Measurements from ENCODE around the gene HYAL3. TPM values are rescaled to one million over a fixed set of nuclear protein-coding genes. Genes with fewer than 3 reads are reported as not detected.
A peak's percentile ranks its signal among the peaks of the same experiment; 100 is the strongest.

The HYAL3 gene
- total and polyA plus RNA-seq, 2 of the 13 experiments (the other 11 are each of a cell fraction or from before 2014, with no cell fraction given): 5.5 to 10.4 TPM

DNA sequence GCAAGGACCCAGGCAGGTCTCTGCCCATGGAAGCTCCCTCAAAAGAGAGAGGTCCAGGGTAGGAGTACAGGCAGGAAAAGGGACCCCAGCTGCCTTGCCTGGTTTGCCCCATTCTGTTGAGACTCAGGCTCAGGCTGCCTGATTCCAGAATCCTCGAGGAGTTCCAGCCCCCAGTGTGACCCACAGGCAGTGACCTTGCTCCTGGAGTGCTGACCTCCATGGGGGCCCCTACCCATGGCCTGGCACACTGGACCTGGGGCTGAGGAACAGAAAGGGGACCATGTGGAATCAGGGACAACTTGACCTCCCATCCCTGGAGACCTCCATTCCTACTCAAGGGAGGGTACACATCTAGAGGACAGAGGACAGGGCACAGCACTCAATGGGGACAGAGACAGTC, 33.6 kb downstream of the HYAL3 start:
- Histone ChIP-seq H3K4me3 (replicated peaks in 1 of 3; ENCODE audit: insufficient read depth in 1 of 3, low read depth in 2 of 3, low read length in 3 of 3) (peak overlapping the region in 1 of 3 experiments; percentile 61; a peak in 2 of 6 replicates), H3K9me3 (ENCODE audit: low read length) (no peaks in the 10 kb centered on the region), H3K4me1 (ENCODE audit: insufficient read depth, low read length) (peaks cover 88% of the 10 kb centered on the region), H3K4me2 (ENCODE audit: low read depth, low read length) (peak overlapping the region; percentile 98), H2AFZ (ENCODE audit: low read length) (no peak overlapping the region), H3K27ac (ENCODE audit: extremely low read length, insufficient read depth, low read length) (peak overlapping the region; percentile 96), H3K9ac (ENCODE audit: insufficient read depth, low read depth, low read length) (peak overlapping the region; percentile 94), H4K20me1 (ENCODE audit: insufficient read depth, low read length) (no peaks in the 10 kb centered on the region), H3K36me3 (replicated peaks in 1 of 2; ENCODE audit: control insufficient read depth in 1 of 2, insufficient read depth in 2 of 2, low read length in 2 of 2) (no peaks in the 10 kb centered on the region; a peak in 1 of 5 replicates), H3K27me3 (ENCODE audit: control insufficient read depth in 1 of 2, insufficient read depth in 2 of 2, low read length in 2 of 2) (no peaks in the 10 kb centered on the region; a peak in 1 of 5 replicates), H3K79me2 (ENCODE audit: insufficient read depth, low read length) (peaks cover 26% of the 10 kb centered on the region)
- intact Hi-C loops (cut with micrococcal nuclease; ENCODE audit: unreplicated experiment): no loop called here
- ChIA-PET POLR2A (interaction anchor here (1.2 to 6.8 kb wide), 9 partner anchors 14 to 70 kb away, joined by 6 to 51 read pairs (median 19); partner anchors contain the start of genes GNAI2, HYAL3, IFRD2 and LSMEM2), CTCF (ENCODE audit: low intra/inter-chr PET ratio, low total read pairs) (no interaction called here)
- ATAC-seq (no peak), DNase-seq (ENCODE audit: low spot score) (no peak), FAIRE-seq (no peak)
- in situ Hi-C loops (cut with HindIII; ENCODE audit: extremely low pct_ligation_motif_present, low pct_unique_long_range_greater_than_20kb): no loop called here
- 0% methylated on average over 1 of the region's 1 CpG for WGBS (ENCODE audit: low lambda C conversion rate)
- no TSS peak for BruUV-seq (replicated peaks)
- no peak for TF ChIP-seq ZNF235 (CRISPR knock-in tag; IDR thresholded peaks at IDR 0.05; ENCODE audit: borderline replicate concordance)
- TF ChIP-seq ZNF547 (CRISPR knock-in tag; IDR thresholded peaks at IDR 0.05): 0 out of 2 replicates have a peak, but pooled peaks have one; percentile 29
- TF ChIP-seq, protein P1, sequence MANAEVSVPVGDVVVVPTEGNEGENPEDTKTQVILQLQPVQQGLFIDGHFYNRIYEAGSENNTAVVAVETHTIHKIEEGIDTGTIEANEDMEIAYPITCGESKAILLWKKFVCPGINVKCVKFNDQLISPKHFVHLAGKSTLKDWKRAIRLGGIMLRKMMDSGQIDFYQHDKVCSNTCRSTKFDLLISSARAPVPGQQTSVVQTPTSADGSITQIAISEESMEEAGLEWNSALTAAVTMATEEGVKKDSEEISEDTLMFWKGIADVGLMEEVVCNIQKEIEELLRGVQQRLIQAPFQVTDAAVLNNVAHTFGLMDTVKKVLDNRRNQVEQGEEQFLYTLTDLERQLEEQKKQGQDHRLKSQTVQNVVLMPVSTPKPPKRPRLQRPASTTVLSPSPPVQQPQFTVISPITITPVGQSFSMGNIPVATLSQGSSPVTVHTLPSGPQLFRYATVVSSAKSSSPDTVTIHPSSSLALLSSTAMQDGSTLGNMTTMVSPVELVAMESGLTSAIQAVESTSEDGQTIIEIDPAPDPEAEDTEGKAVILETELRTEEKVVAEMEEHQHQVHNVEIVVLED (CRISPR knock-in tag; IDR thresholded peaks at IDR 0.05; ENCODE audit: borderline replicate concordance): 0 out of 2 replicates have a peak, but pooled peaks have one; percentile 34
- TF ChIP-seq, protein P2, sequence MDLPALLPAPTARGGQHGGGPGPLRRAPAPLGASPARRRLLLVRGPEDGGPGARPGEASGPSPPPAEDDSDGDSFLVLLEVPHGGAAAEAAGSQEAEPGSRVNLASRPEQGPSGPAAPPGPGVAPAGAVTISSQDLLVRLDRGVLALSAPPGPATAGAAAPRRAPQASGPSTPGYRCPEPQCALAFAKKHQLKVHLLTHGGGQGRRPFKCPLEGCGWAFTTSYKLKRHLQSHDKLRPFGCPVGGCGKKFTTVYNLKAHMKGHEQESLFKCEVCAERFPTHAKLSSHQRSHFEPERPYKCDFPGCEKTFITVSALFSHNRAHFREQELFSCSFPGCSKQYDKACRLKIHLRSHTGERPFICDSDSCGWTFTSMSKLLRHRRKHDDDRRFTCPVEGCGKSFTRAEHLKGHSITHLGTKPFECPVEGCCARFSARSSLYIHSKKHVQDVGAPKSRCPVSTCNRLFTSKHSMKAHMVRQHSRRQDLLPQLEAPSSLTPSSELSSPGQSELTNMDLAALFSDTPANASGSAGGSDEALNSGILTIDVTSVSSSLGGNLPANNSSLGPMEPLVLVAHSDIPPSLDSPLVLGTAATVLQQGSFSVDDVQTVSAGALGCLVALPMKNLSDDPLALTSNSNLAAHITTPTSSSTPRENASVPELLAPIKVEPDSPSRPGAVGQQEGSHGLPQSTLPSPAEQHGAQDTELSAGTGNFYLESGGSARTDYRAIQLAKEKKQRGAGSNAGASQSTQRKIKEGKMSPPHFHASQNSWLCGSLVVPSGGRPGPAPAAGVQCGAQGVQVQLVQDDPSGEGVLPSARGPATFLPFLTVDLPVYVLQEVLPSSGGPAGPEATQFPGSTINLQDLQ (CRISPR knock-in tag; IDR thresholded peaks at IDR 0.05): no peak
- no peak for TF ChIP-seq NAIF1 (CRISPR knock-in tag; IDR thresholded peaks at IDR 0.05; ENCODE audit: borderline replicate concordance)
- TF ChIP-seq, protein P3, sequence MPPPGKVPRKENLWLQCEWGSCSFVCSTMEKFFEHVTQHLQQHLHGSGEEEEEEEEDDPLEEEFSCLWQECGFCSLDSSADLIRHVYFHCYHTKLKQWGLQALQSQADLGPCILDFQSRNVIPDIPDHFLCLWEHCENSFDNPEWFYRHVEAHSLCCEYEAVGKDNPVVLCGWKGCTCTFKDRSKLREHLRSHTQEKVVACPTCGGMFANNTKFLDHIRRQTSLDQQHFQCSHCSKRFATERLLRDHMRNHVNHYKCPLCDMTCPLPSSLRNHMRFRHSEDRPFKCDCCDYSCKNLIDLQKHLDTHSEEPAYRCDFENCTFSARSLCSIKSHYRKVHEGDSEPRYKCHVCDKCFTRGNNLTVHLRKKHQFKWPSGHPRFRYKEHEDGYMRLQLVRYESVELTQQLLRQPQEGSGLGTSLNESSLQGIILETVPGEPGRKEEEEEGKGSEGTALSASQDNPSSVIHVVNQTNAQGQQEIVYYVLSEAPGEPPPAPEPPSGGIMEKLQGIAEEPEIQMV (CRISPR knock-in tag; IDR thresholded peaks at IDR 0.05; ENCODE audit: low read depth): no peak
- TF ChIP-seq, protein P4, sequence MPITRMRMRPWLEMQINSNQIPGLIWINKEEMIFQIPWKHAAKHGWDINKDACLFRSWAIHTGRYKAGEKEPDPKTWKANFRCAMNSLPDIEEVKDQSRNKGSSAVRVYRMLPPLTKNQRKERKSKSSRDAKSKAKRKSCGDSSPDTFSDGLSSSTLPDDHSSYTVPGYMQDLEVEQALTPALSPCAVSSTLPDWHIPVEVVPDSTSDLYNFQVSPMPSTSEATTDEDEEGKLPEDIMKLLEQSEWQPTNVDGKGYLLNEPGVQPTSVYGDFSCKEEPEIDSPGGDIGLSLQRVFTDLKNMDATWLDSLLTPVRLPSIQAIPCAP (CRISPR knock-in tag; IDR thresholded peaks at IDR 0.05; ENCODE audit: low read depth): no peak
- TF ChIP-seq ZNF383 (CRISPR knock-in tag; IDR thresholded peaks at IDR 0.05; ENCODE audit: borderline replicate concordance): no peak
- TF ChIP-seq, protein P5, sequence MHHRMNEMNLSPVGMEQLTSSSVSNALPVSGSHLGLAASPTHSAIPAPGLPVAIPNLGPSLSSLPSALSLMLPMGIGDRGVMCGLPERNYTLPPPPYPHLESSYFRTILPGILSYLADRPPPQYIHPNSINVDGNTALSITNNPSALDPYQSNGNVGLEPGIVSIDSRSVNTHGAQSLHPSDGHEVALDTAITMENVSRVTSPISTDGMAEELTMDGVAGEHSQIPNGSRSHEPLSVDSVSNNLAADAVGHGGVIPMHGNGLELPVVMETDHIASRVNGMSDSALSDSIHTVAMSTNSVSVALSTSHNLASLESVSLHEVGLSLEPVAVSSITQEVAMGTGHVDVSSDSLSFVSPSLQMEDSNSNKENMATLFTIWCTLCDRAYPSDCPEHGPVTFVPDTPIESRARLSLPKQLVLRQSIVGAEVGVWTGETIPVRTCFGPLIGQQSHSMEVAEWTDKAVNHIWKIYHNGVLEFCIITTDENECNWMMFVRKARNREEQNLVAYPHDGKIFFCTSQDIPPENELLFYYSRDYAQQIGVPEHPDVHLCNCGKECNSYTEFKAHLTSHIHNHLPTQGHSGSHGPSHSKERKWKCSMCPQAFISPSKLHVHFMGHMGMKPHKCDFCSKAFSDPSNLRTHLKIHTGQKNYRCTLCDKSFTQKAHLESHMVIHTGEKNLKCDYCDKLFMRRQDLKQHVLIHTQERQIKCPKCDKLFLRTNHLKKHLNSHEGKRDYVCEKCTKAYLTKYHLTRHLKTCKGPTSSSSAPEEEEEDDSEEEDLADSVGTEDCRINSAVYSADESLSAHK (CRISPR knock-in tag; IDR thresholded peaks at IDR 0.05; ENCODE audit: borderline replicate concordance): no peak
- TF ChIP-seq, protein P6, sequence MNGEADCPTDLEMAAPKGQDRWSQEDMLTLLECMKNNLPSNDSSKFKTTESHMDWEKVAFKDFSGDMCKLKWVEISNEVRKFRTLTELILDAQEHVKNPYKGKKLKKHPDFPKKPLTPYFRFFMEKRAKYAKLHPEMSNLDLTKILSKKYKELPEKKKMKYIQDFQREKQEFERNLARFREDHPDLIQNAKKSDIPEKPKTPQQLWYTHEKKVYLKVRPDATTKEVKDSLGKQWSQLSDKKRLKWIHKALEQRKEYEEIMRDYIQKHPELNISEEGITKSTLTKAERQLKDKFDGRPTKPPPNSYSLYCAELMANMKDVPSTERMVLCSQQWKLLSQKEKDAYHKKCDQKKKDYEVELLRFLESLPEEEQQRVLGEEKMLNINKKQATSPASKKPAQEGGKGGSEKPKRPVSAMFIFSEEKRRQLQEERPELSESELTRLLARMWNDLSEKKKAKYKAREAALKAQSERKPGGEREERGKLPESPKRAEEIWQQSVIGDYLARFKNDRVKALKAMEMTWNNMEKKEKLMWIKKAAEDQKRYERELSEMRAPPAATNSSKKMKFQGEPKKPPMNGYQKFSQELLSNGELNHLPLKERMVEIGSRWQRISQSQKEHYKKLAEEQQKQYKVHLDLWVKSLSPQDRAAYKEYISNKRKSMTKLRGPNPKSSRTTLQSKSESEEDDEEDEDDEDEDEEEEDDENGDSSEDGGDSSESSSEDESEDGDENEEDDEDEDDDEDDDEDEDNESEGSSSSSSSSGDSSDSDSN (CRISPR knock-in tag; IDR thresholded peaks at IDR 0.05): no peak
- 0 out of 2 replicates have a peak, but pooled peaks have one; percentile 21 for TF ChIP-seq NR2F6 (IDR thresholded peaks at IDR 0.05)
- TF ChIP-seq NR2F6 (CRISPR knock-in tag; IDR thresholded peaks at IDR 0.05): no peak
